ENCODE results near the gene PUM2. TPM values are rescaled to one million over a fixed set of nuclear protein-coding genes. Genes with fewer than 3 reads are reported as not detected.

PUM2 gene
- total RNA-seq, 2 donors from 2014 or later: 107 to 144 TPM

- DNase-seq (ENCODE audit: low spot score): no peak
- Mint-ChIP-seq H3K4me3 (no peak overlapping the region), H3K4me1 (ENCODE audit: low read depth in 2 of 2) (peaks cover 16 to 34% of the 10 kb centered on the region in 2 donors), H3K36me3 (peaks cover 4% of the 10 kb centered on the region), H3K27ac (peak overlapping the region in 1 of 2 donors; percentile 90), H3K9me3 (no peaks in the 10 kb centered on the region), H3K27me3 (peaks cover 0 to 5% of the 10 kb centered on the region in 2 donors)
- no peak for ATAC-seq
Measured at GRCh38 chr2:20362701-20363435, 12.2 kb upstream of the PUM2 start.

DNA sequence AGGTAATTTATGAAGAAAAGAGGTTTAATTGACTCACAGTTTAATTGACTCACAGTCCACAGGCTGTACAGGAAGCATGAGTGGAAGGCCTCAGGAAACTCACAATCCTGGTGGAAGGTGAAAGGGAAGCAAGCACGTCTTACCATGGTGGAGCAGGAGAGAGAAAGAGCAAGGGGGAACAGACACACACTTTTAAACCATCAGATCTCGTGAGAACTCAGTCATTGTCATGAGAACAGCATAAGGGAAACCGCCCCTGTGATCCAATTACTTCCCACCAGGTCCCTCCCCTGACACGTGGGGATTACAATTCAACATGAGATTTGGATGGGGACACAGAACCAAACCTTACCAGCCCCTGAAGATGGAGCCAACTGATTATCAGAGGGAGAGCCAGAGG, 11.2 kb upstream of the PUM2 start:
- H3K36me3 Mint-ChIP-seq: peaks cover 2% of the 10 kb centered on the region
- peaks cover 0 to 5% of the 10 kb centered on the region in 2 donors for H3K27me3 Mint-ChIP-seq
- no peak overlapping the region for H3K4me3 Mint-ChIP-seq
- ATAC-seq (no peak), DNase-seq (ENCODE audit: low spot score) (no peak)
- H3K27ac Mint-ChIP-seq: peak overlapping the region in 1 of 2 donors; percentile 43
- H3K9me3 Mint-ChIP-seq: no peaks in the 10 kb centered on the region
- peaks cover 15 to 26% of the 10 kb centered on the region in 2 donors for H3K4me1 Mint-ChIP-seq (ENCODE audit: low read depth in 2 of 2)

GRCh38 chr2:20359096-20359495, 8.5 kb upstream of the PUM2 start:
- no peak overlapping the region for H3K27ac Mint-ChIP-seq
- DNase-seq (ENCODE audit: low spot score) (no peak), ATAC-seq (no peak)
- H3K9me3 Mint-ChIP-seq: no peaks in the 10 kb centered on the region
- H3K4me1 Mint-ChIP-seq (ENCODE audit: low read depth in 2 of 2): peaks cover 0 to 5% of the 10 kb centered on the region in 2 donors
- no peak overlapping the region for H3K4me3 Mint-ChIP-seq
- H3K27me3 Mint-ChIP-seq: no peaks in the 10 kb centered on the region
- no peaks in the 10 kb centered on the region for H3K36me3 Mint-ChIP-seq

- no peaks in the 10 kb centered on the region for H3K27me3 Mint-ChIP-seq
- no peaks in the 10 kb centered on the region for H3K9me3 Mint-ChIP-seq
- H3K4me3 Mint-ChIP-seq: no peak overlapping the region
- no peak overlapping the region for H3K27ac Mint-ChIP-seq
- H3K4me1 Mint-ChIP-seq (ENCODE audit: low read depth in 2 of 2): peaks cover 0 to 12% of the 10 kb centered on the region in 2 donors
- ATAC-seq: no peak
- no peak for DNase-seq (ENCODE audit: low spot score)
- no peaks in the 10 kb centered on the region for H3K36me3 Mint-ChIP-seq
Measured at GRCh38 chr2:20357638-20358389, 7.2 kb upstream of the PUM2 start.

GRCh38 chr2:20356042-20356441, 5.4 kb upstream of the PUM2 start:
- Mint-ChIP-seq H3K27me3 (no peaks in the 10 kb centered on the region), H3K27ac (no peak overlapping the region), H3K9me3 (no peaks in the 10 kb centered on the region), H3K36me3 (no peaks in the 10 kb centered on the region), H3K4me1 (ENCODE audit: low read depth in 2 of 2) (peaks cover 0 to 7% of the 10 kb centered on the region in 2 donors), H3K4me3 (no peak overlapping the region)
- DNase-seq (ENCODE audit: low spot score) (no peak), ATAC-seq (no peak)

GRCh38 chr2:20355131-20355530, 4.5 kb upstream of the PUM2 start:
- Mint-ChIP-seq H3K4me3 (no peak overlapping the region), H3K36me3 (no peaks in the 10 kb centered on the region), H3K27me3 (no peaks in the 10 kb centered on the region), H3K9me3 (no peaks in the 10 kb centered on the region), H3K27ac (no peak overlapping the region), H3K4me1 (ENCODE audit: low read depth in 2 of 2) (peaks cover 0 to 7% of the 10 kb centered on the region in 2 donors)
- ATAC-seq: no peak
- DNase-seq (ENCODE audit: low spot score): no peak

DNA sequence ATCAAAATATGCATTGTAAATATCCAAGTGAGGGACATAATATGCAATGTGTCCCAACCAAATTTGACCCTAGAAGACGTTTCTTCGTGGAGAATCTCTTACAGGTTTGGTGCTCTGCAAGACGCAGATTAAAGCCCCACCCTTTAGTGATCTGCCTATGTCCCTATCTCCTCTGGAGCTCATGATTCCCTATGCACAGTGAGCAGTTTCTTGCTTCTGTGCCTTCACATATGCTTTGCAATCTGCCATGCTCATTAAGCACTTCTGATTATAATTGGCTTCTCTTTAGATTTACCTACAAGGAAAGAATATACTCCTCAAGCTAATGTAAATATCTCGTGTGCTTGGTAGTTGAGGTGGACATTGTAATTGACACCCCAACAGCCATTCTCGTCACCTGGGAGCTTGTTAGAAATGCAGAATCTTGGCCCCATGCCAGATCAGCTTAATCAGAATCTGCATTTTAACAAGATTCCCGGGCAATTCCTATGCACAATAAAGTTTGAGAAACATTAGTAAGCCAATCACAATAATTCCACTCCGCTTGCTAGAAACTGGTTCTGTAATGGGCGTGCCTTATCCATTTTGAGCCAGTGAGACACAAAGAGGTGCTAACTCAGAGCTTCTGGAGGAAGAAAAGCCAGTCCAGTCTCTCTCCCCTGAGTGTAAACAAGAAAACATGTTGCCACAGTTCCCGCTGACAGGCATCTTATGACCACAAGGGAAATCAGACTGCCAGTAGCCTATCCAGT, 2.8 kb upstream of the PUM2 start:
- H3K27me3 Mint-ChIP-seq: no peaks in the 10 kb centered on the region
- no peaks in the 10 kb centered on the region for H3K9me3 Mint-ChIP-seq
- H3K27ac Mint-ChIP-seq: no peak overlapping the region
- H3K4me3 Mint-ChIP-seq: no peak overlapping the region
- H3K4me1 Mint-ChIP-seq (ENCODE audit: low read depth in 2 of 2): peaks cover 8 to 21% of the 10 kb centered on the region in 2 donors
- peaks cover 8% of the 10 kb centered on the region for H3K36me3 Mint-ChIP-seq
- no peak for ATAC-seq
- no peak for DNase-seq (ENCODE audit: low spot score)

GRCh38 chr2:20352581-20353216, 2.1 kb upstream of the PUM2 start:
- Mint-ChIP-seq H3K9me3 (no peaks in the 10 kb centered on the region), H3K27me3 (no peaks in the 10 kb centered on the region), H3K27ac (no peak overlapping the region), H3K4me3 (no peak overlapping the region), H3K4me1 (ENCODE audit: low read depth in 2 of 2) (peaks cover 11 to 25% of the 10 kb centered on the region in 2 donors), H3K36me3 (peaks cover 8% of the 10 kb centered on the region)
- ATAC-seq (no peak), DNase-seq (ENCODE audit: low spot score) (no peak)

DNA sequence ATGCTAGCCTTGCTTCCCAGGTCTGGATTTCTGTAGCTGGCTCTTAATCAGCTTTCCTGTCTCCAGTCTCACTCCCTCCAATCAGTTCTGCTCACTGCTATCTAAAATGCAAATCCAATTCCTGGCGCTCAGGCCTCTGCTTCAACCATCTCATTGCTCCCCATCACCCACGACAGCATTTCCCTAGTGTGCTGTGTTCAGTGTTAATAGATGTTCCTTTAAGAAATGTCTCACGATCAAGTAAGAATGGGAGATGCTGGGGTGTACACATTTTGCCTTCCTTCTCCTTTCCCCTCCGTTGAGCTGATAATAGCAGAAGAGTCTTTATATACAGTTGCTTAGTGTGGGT, 1.6 kb upstream of the PUM2 start:
- H3K27ac Mint-ChIP-seq: no peak overlapping the region
- no peak overlapping the region for H3K4me3 Mint-ChIP-seq
- no peaks in the 10 kb centered on the region for H3K9me3 Mint-ChIP-seq
- DNase-seq (ENCODE audit: low spot score): no peak
- H3K4me1 Mint-ChIP-seq (ENCODE audit: low read depth in 2 of 2): peaks cover 13 to 29% of the 10 kb centered on the region in 2 donors
- H3K27me3 Mint-ChIP-seq: no peaks in the 10 kb centered on the region
- no peak for ATAC-seq
- H3K36me3 Mint-ChIP-seq: peaks cover 8% of the 10 kb centered on the region

- H3K27me3 Mint-ChIP-seq: no peaks in the 10 kb centered on the region
- H3K36me3 Mint-ChIP-seq: peaks cover 8% of the 10 kb centered on the region
- no peak for DNase-seq (ENCODE audit: low spot score)
- no peaks in the 10 kb centered on the region for H3K9me3 Mint-ChIP-seq
- peaks cover 17 to 34% of the 10 kb centered on the region in 2 donors for H3K4me1 Mint-ChIP-seq (ENCODE audit: low read depth in 2 of 2)
- H3K27ac Mint-ChIP-seq: no peak overlapping the region
- H3K4me3 Mint-ChIP-seq: no peak overlapping the region
- ATAC-seq: no peak
Measured at GRCh38 chr2:20351555-20352229, 1.0 kb upstream of the PUM2 start.

DNA sequence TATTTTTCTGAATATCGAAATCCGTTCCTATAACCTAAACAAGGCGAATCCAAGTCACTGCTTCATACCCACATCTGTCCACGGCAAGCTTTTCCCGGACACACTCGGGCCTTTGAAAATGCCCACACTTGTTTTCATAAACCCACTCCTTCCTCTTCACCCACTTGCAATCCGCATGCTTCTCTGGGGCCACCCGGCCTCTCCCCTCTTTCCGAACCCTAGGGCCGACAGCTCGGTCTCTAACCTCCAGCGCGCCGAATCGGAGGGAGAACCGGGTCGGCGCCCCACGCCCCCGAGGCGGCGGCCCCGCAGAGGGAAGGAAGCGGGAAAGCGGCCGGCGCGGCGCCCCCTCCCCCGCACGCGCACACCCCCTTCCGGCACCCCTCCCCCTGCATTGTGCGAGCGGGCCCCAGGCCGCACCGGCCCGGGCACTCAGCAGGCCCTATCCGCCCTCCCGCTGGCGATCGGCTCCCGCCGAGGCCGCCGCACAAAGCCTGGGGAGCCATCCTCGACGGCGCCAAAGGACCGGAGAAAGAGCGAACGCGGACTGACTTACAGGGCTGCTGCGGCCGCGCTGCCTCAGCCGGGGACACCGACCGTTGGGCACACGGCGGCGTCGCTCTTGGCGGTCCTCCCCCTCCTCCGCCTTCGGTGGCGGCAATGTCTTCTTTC, 467 bp downstream of the PUM2 start:
- no peak overlapping the region for H3K27ac Mint-ChIP-seq
- DNase-seq (ENCODE audit: low spot score): peak; percentile 74
- H3K4me1 Mint-ChIP-seq (ENCODE audit: low read depth in 2 of 2): peaks cover 25 to 49% of the 10 kb centered on the region in 2 donors
- peaks cover 8% of the 10 kb centered on the region for H3K36me3 Mint-ChIP-seq
- H3K27me3 Mint-ChIP-seq: no peaks in the 10 kb centered on the region
- ATAC-seq: peak; percentile 69 to 71
- H3K4me3 Mint-ChIP-seq: peak overlapping the region; percentile 83
- H3K9me3 Mint-ChIP-seq: no peaks in the 10 kb centered on the region

- peaks cover 26 to 52% of the 10 kb centered on the region in 2 donors for H3K4me1 Mint-ChIP-seq (ENCODE audit: low read depth in 2 of 2)
- ATAC-seq (no peak), DNase-seq (ENCODE audit: low spot score) (no peak)
- peaks cover 8% of the 10 kb centered on the region for H3K36me3 Mint-ChIP-seq
- H3K27me3 Mint-ChIP-seq: no peaks in the 10 kb centered on the region
- H3K4me3 Mint-ChIP-seq: peak overlapping the region; percentile 83
- H3K27ac Mint-ChIP-seq: no peak overlapping the region
- no peaks in the 10 kb centered on the region for H3K9me3 Mint-ChIP-seq
Measured at GRCh38 chr2:20349513-20349921, 1.1 kb downstream of the PUM2 start.

GRCh38 chr2:20348542-20348941, 2.1 kb downstream of the PUM2 start:
- Mint-ChIP-seq H3K27me3 (no peaks in the 10 kb centered on the region), H3K27ac (no peak overlapping the region), H3K36me3 (peaks cover 8% of the 10 kb centered on the region), H3K4me3 (peak overlapping the region; percentile 83), H3K9me3 (no peaks in the 10 kb centered on the region), H3K4me1 (ENCODE audit: low read depth in 2 of 2) (peaks cover 32 to 58% of the 10 kb centered on the region in 2 donors)
- ATAC-seq (no peak), DNase-seq (ENCODE audit: low spot score) (no peak)

Data from natural killer cell treated with Interleukin-12 subunit alpha and Interleukin-12 subunit beta and Interleukin-15 and Interleukin-18, amount 100 ng/mL, for 72 hours (primary cell).